ENCODE results near the gene CCK.
A peak's percentile ranks its signal among the peaks of the same experiment; 100 is the strongest.

CCK gene

GRCh38 chr3:42247576-42248027 lies 18.4 kb downstream of the CCK start:
- no peak overlapping the region for H3K4me3 ChIP-seq (ENCODE audit: control insufficient read depth, low read depth, low read length)
- DNase-seq (ENCODE audit: low read depth), result peak; percentile 14
- TF ChIP-seq, protein P1, sequence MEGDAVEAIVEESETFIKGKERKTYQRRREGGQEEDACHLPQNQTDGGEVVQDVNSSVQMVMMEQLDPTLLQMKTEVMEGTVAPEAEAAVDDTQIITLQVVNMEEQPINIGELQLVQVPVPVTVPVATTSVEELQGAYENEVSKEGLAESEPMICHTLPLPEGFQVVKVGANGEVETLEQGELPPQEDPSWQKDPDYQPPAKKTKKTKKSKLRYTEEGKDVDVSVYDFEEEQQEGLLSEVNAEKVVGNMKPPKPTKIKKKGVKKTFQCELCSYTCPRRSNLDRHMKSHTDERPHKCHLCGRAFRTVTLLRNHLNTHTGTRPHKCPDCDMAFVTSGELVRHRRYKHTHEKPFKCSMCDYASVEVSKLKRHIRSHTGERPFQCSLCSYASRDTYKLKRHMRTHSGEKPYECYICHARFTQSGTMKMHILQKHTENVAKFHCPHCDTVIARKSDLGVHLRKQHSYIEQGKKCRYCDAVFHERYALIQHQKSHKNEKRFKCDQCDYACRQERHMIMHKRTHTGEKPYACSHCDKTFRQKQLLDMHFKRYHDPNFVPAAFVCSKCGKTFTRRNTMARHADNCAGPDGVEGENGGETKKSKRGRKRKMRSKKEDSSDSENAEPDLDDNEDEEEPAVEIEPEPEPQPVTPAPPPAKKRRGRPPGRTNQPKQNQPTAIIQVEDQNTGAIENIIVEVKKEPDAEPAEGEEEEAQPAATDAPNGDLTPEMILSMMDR (IDR thresholded peaks at IDR 0.05; ENCODE audit: control insufficient read depth, insufficient read depth, low read depth, low read length, missing control alignments), result peak; percentile 75

GRCh38 chr3:42246091-42246490 lies 19.9 kb downstream of the CCK start:
- H3K4me3 ChIP-seq (ENCODE audit: control insufficient read depth, low read depth, low read length), result no peak overlapping the region
- TF ChIP-seq, protein P1 (IDR thresholded peaks at IDR 0.05; ENCODE audit: control insufficient read depth, insufficient read depth, low read depth, low read length, missing control alignments), result no peak
- DNase-seq (ENCODE audit: low read depth), result no peak

DNA sequence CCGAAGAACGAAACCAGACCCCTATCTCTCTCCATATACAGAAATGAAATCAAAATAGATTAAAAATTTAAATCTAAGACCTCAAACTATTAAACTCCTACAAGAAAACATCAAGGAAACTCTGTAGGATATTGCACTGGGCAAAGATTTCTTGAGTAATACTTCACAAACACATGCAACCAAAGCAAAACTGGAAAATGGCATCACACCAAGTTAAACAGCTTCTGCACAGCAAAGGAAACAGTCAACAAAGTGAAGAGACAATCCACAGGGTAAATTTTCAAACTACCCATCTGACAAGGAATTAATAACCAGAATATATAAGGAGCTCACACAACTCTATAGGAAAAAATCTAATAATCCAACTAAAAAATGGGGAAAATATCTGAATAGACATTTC lies 29.4 kb downstream of the CCK start:
- TF ChIP-seq, protein P1 (IDR thresholded peaks at IDR 0.05; ENCODE audit: control insufficient read depth, insufficient read depth, low read depth, low read length, missing control alignments), result no peak
- no peak for DNase-seq (ENCODE audit: low read depth)
- no peak overlapping the region for H3K4me3 ChIP-seq (ENCODE audit: control insufficient read depth, low read depth, low read length)

- H3K4me3 ChIP-seq (ENCODE audit: control insufficient read depth, low read depth, low read length), result no peak overlapping the region
- TF ChIP-seq, protein P1 (IDR thresholded peaks at IDR 0.05; ENCODE audit: control insufficient read depth, insufficient read depth, low read depth, low read length, missing control alignments), result no peak
- DNase-seq (ENCODE audit: low read depth), result no peak
Measured at GRCh38 chr3:42235532-42235931, 30.5 kb downstream of the CCK start.

GRCh38 chr3:42230860-42231259 lies 35.1 kb downstream of the CCK start:
- H3K4me3 ChIP-seq (ENCODE audit: control insufficient read depth, low read depth, low read length), result no peak overlapping the region
- TF ChIP-seq, protein P1 (IDR thresholded peaks at IDR 0.05; ENCODE audit: control insufficient read depth, insufficient read depth, low read depth, low read length, missing control alignments), result no peak
- DNase-seq (ENCODE audit: low read depth), result no peak

GRCh38 chr3:42229942-42230688 lies 35.9 kb downstream of the CCK start:
- TF ChIP-seq, protein P1 (IDR thresholded peaks at IDR 0.05; ENCODE audit: control insufficient read depth, insufficient read depth, low read depth, low read length, missing control alignments), result peak; percentile 68
- peak; percentile 21 for DNase-seq (ENCODE audit: low read depth)
- peak overlapping the region; percentile 25 for H3K4me3 ChIP-seq (ENCODE audit: control insufficient read depth, low read depth, low read length)
